H9 (cell line): ENCODE data around the gene RPL5. TPM values are rescaled to one million over a fixed set of nuclear protein-coding genes. Genes with fewer than 3 reads are reported as not detected.

Experiments used
- DNase-seq: peaks from one replicate; pipeline ENCODE4 v3.0.0-alpha.2; 2017
- H2AFZ ChIP-seq: one replicate; pipeline ENCODE4 v1.6.1; 2013; ENCODE audit warnings: mild to moderate bottlenecking, low read length, control low read depth, moderate library complexity
- H2AK5ac ChIP-seq: 2 replicates; pipeline ENCODE4 v1.6.1; 2013; ENCODE audit warnings: low read length, control low read depth, mixed read lengths; ENCODE audit not compliant: insufficient read length
- H2BK120ac ChIP-seq: one replicate; pipeline ENCODE4 v1.6.1; 2013; ENCODE audit warnings: low read depth, mild to moderate bottlenecking, low read length, control low read depth, inconsistent platforms; ENCODE audit not compliant: poor library complexity, severe bottlenecking
- H2BK12ac ChIP-seq: 2 replicates; pipeline ENCODE4 v1.6.1; 2013; ENCODE audit warnings: low read length, control low read depth, mixed read lengths, low read depth; ENCODE audit not compliant: insufficient read length
- H2BK15ac ChIP-seq: 2 replicates; pipeline ENCODE4 v1.6.1; 2013; ENCODE audit warnings: low read depth, low read length, control low read depth
- H2BK20ac ChIP-seq: one replicate; pipeline ENCODE4 v1.6.1; 2013; ENCODE audit warnings: low read depth, mild to moderate bottlenecking, low read length, control low read depth, inconsistent platforms; ENCODE audit not compliant: poor library complexity, severe bottlenecking
- H2BK5ac ChIP-seq: 2 replicates; pipeline ENCODE4 v1.6.1; 2013; ENCODE audit warnings: low read length, control low read depth, mixed read lengths; ENCODE audit not compliant: insufficient read length
- H3K14ac ChIP-seq: 2 replicates; pipeline ENCODE4 v1.6.1; 2013; ENCODE audit warnings: low read length, control low read depth; ENCODE audit not compliant: insufficient read depth
- H3K18ac ChIP-seq: 2 replicates; pipeline ENCODE4 v1.6.1; 2013; ENCODE audit warnings: low read depth, mild to moderate bottlenecking, mixed read lengths, low read length, control low read depth; ENCODE audit not compliant: insufficient read length
- H3K23ac ChIP-seq: 2 replicates; pipeline ENCODE4 v1.6.1; 2013; ENCODE audit warnings: low read length, control low read depth, mixed read lengths, low read depth; ENCODE audit not compliant: insufficient read length
- H3K23me2 ChIP-seq: 2 replicates; pipeline ENCODE4 v1.6.1; 2013; ENCODE audit warnings: low read depth, mild to moderate bottlenecking, mixed read lengths, low read length, control low read depth; ENCODE audit not compliant: insufficient read length, poor library complexity, severe bottlenecking
- H3K27ac ChIP-seq: 2 replicates; pipeline ENCODE4 v1.5.1; 2013; ENCODE audit warnings: low read length, control low read depth, mixed read lengths, low read depth; ENCODE audit not compliant: insufficient read length
- H3K27me3 ChIP-seq: 2 replicates; pipeline ENCODE4 v1.6.1; 2013; ENCODE audit warnings: low read length, control low read depth, inconsistent platforms; ENCODE audit not compliant: insufficient read depth
- H3K4ac ChIP-seq: 2 replicates; pipeline ENCODE4 v1.6.1; 2013; ENCODE audit warnings: low read depth, mild to moderate bottlenecking, control low read depth, inconsistent platforms, low read length, moderate library complexity
- H3K4me1 ChIP-seq: 2 replicates; pipeline ENCODE4 v1.6.1; 2013; ENCODE audit warnings: low read length, control low read depth, inconsistent platforms; ENCODE audit not compliant: insufficient read depth
- H3K4me2 ChIP-seq: 2 replicates; pipeline ENCODE4 v1.6.1; 2013; ENCODE audit warnings: low read length, control low read depth, mixed read lengths; ENCODE audit not compliant: insufficient read length, insufficient read depth
- H3K56ac ChIP-seq: 2 replicates; pipeline ENCODE4 v1.6.1; 2013; ENCODE audit warnings: low read depth, mild to moderate bottlenecking, mixed read lengths, low read length, control low read depth; ENCODE audit not compliant: insufficient read length
- H3K79me1 ChIP-seq: 2 replicates; pipeline ENCODE4 v1.6.1; 2013; ENCODE audit warnings: low read depth, mild to moderate bottlenecking, moderate library complexity, low read length, control low read depth, inconsistent platforms; ENCODE audit not compliant: insufficient read depth, poor library complexity, severe bottlenecking
- H3K79me2 ChIP-seq: 2 replicates; pipeline ENCODE4 v1.6.1; 2013; ENCODE audit warnings: low read length, control low read depth, inconsistent platforms; ENCODE audit not compliant: insufficient read depth
- H3K9ac ChIP-seq: 2 replicates; pipeline ENCODE4 v1.6.1; 2013; ENCODE audit warnings: low read length, control low read depth, mixed read lengths; ENCODE audit not compliant: insufficient read length; ENCODE audit errors: extremely low read depth
- H3K9me3 ChIP-seq: one replicate; pipeline ENCODE4 v1.6.1; 2013; ENCODE audit warnings: low read depth, low read length, inconsistent platforms; ENCODE audit not compliant: control insufficient read depth
- H3T11ph ChIP-seq: one replicate; pipeline ENCODE4 v1.6.1; 2013; ENCODE audit warnings: mild to moderate bottlenecking, low read length, control low read depth, inconsistent platforms
- H4K20me1 ChIP-seq: one replicate; pipeline ENCODE4 v1.6.1; 2013; ENCODE audit not compliant: control insufficient read depth, insufficient read length, insufficient read depth
- H4K5ac ChIP-seq: 2 replicates; pipeline ENCODE4 v1.6.1; 2013; ENCODE audit warnings: low read depth, mild to moderate bottlenecking, mixed read lengths, low read length, control low read depth; ENCODE audit not compliant: insufficient read length
- H4K8ac ChIP-seq: replicated peaks from 2 replicates; pipeline ENCODE4 v1.6.1; 2013; ENCODE audit warnings: low read length, control low read depth, mixed read lengths, low read depth; ENCODE audit not compliant: insufficient read length
- H4K91ac ChIP-seq: 2 replicates; pipeline ENCODE4 v1.6.1; 2013; ENCODE audit warnings: low read depth, mild to moderate bottlenecking, moderate library complexity, mixed read lengths, low read length, control low read depth; ENCODE audit not compliant: insufficient read length
- H3K27ac Mint-ChIP-seq, 3 experiments: 2 replicates in 2 of 3; 3 replicates in 1 of 3; pipeline ENCODE4 v1.8.0; 2020 to 2021; ENCODE audit warnings: mixed read lengths in 3 of 3, mild to moderate bottlenecking in 1 of 3, moderate library complexity in 1 of 3
- H3K27me3 Mint-ChIP-seq: 2 replicates; pipeline ENCODE4 v1.8.0; 2021; ENCODE audit warnings: low read depth, mild to moderate bottlenecking, moderate library complexity, mixed read lengths
- H3K36me3 Mint-ChIP-seq, 3 experiments: 2 replicates in 2 of 3; 3 replicates in 1 of 3; pipeline ENCODE4 v1.8.0; 2020 to 2021; ENCODE audit warnings: low read depth in 3 of 3, mixed read lengths in 3 of 3; ENCODE audit not compliant: insufficient read depth in 1 of 3
- H3K4me1 Mint-ChIP-seq, 2 experiments: 2 replicates each; pipeline ENCODE4 v1.8.0; 2020; ENCODE audit warnings: mixed read lengths in 2 of 2
- H3K4me3 Mint-ChIP-seq, 2 experiments: 2 replicates in 1 of 2; 3 replicates in 1 of 2; pipeline ENCODE4 v1.8.0; 2020 to 2021; ENCODE audit warnings: mild to moderate bottlenecking in 2 of 2, mixed read lengths in 2 of 2, moderate library complexity in 1 of 2
- H3K9me3 Mint-ChIP-seq, 2 experiments: 2 replicates in 1 of 2; 3 replicates in 1 of 2; pipeline ENCODE4 v1.8.0; 2020; ENCODE audit warnings: mild to moderate bottlenecking in 2 of 2, mixed read lengths in 2 of 2, moderate library complexity in 1 of 2
- WGBS: extraction: QIAGEN DNeasy Blood & Tissue Kit; methylation state at CpG from one replicate; pipeline ENCODE4 v1.1.7; 2013; ENCODE audit warnings: missing lambda C conversion rate, low lambda C conversion rate, mixed read lengths; ENCODE audit not compliant: insufficient read length; ENCODE audit errors: extremely low coverage; 5-methylcytosine and 5-hydroxymethylcytosine counted together
- total RNA-seq: library from RNA; stranded (reverse); gene quantifications from 2 replicates; pipeline ENCODE4 v1.2.1, GENCODE V29; 2021
- TF ChIP-seq, protein P1 (sequence below): fragments of 200-600 bp; sonication (generic); conservative IDR thresholded peaks from 3 replicates; pipeline ENCODE4 v1.8.0; 2021; ENCODE audit warnings: antibody characterized with exemption, mild to moderate bottlenecking

RPL5 gene
- total RNA-seq, 1 experiment from 2014 or later, result 1,608 TPM

DNA sequence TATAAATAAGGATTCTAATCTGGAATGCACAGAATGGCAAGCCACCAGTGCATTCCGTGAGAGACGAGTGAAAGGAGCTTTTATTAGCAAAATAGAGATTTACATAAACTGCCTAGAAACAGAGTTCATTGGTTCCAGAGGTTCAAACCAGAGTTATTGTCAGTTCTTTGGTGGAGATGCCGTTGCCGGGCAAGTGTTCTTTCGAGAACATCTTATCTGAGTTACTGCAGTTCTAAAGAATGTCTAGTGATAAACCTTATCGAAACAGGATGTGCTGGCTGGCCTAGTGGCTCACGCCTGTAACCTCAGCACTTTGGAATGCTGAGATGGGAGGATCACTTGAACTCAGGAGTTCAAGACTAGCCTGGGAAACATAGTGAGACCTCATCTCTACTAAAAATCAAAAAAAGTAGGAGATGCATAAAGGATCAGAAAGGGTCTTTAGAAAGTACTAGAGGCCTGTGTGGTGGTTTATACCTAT lies 27.1 kb upstream of the RPL5 start:
- no peak overlapping the region for H3K27ac ChIP-seq

More for the DNA sequence above, 27.1 kb upstream of the RPL5 start:
- peak overlapping the region in 1 of 3 experiments; percentile 69; a peak in 1 of 7 replicates for H3K27ac Mint-ChIP-seq
- Histone ChIP-seq H2BK20ac (no peak overlapping the region), H3K56ac (no peak overlapping the region), H3K79me1 (no peaks in the 10 kb centered on the region), H3K23ac (no peak overlapping the region), H2AK5ac (no peak overlapping the region), H2BK5ac (no peak overlapping the region), H3K9ac (no peak overlapping the region), H4K8ac (no peak overlapping the region), H3K23me2 (no peaks in the 10 kb centered on the region), H2BK15ac (no peak overlapping the region), H2BK12ac (no peak overlapping the region), H4K20me1 (no peaks in the 10 kb centered on the region), H2BK120ac (no peak overlapping the region), H3K14ac (no peak overlapping the region), H3K79me2 (no peaks in the 10 kb centered on the region), H4K5ac (no peak overlapping the region), H3K18ac (no peak overlapping the region), H3K9me3 (no peaks in the 10 kb centered on the region), H3K27me3 (no peaks in the 10 kb centered on the region), H3K4ac (no peak overlapping the region), H3K4me2 (no peak overlapping the region), H3T11ph (no peak overlapping the region), H4K91ac (no peak overlapping the region), H3K4me1 (no peaks in the 10 kb centered on the region), H2AFZ (no peak overlapping the region)
- WGBS, result no CpG with 5 or more reads among the region's 7 CpGs
- TF ChIP-seq, protein P1, sequence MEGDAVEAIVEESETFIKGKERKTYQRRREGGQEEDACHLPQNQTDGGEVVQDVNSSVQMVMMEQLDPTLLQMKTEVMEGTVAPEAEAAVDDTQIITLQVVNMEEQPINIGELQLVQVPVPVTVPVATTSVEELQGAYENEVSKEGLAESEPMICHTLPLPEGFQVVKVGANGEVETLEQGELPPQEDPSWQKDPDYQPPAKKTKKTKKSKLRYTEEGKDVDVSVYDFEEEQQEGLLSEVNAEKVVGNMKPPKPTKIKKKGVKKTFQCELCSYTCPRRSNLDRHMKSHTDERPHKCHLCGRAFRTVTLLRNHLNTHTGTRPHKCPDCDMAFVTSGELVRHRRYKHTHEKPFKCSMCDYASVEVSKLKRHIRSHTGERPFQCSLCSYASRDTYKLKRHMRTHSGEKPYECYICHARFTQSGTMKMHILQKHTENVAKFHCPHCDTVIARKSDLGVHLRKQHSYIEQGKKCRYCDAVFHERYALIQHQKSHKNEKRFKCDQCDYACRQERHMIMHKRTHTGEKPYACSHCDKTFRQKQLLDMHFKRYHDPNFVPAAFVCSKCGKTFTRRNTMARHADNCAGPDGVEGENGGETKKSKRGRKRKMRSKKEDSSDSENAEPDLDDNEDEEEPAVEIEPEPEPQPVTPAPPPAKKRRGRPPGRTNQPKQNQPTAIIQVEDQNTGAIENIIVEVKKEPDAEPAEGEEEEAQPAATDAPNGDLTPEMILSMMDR, result no peak
- H3K9me3 Mint-ChIP-seq, result no peaks in the 10 kb centered on the region
- H3K4me1 Mint-ChIP-seq, result peaks cover 3 to 4% of the 10 kb centered on the region in 2 experiments; a peak in 2 of 4 replicates
- H3K4me3 Mint-ChIP-seq, result no peak overlapping the region
- no peaks in the 10 kb centered on the region for H3K36me3 Mint-ChIP-seq
- no peaks in the 10 kb centered on the region for H3K27me3 Mint-ChIP-seq
- peak; percentile 60 for DNase-seq
